GM12878 (cell line): ENCODE measurements around the gene SLC25A41. TPM values are rescaled to one million over a fixed set of nuclear protein-coding genes. Genes with fewer than 3 reads are reported as not detected.
A peak's percentile ranks its signal among the peaks of the same experiment; 100 is the strongest.

Experiments used
- BHLHE40 ChIP-seq, 2 experiments: fragments of 450-650 bp in 1 of 2; IDR thresholded peaks; 2 replicates each; pipeline ENCODE4 v1.6.1; 2011 to 2017; ENCODE audit warnings: low read depth in 2 of 2, borderline replicate concordance in 1 of 2, improper control_type of control experiment in 1 of 2, low read length in 1 of 2, mild to moderate bottlenecking in 1 of 2
- CHD2 ChIP-seq: IDR thresholded peaks from 2 replicates; pipeline ENCODE4 v1.6.1; 2011; ENCODE audit warnings: low read depth, low read length, improper control_type of control experiment, borderline replicate concordance
- DPF2 ChIP-seq: fragments of 450-650 bp; IDR thresholded peaks from 2 replicates; pipeline ENCODE4 v1.6.1; 2017; ENCODE audit warnings: mild to moderate bottlenecking
- EED ChIP-seq: sonication (generic); IDR thresholded peaks from 2 replicates; pipeline ENCODE4 v1.6.1; 2016; ENCODE audit warnings: antibody characterized with exemption, low read depth
- ETV6 ChIP-seq, 2 experiments: fragments of 450-650 bp in 1 of 2; IDR thresholded peaks in 1 of 2; conservative IDR thresholded peaks in 1 of 2; 2 replicates each; pipeline ENCODE4 v1.6.1; 2014; ENCODE audit warnings: antibody characterized with exemption in 1 of 2, borderline replicate concordance in 1 of 2, low read depth in 1 of 2, mild to moderate bottlenecking in 1 of 2, moderate library complexity in 1 of 2
- GABPA ChIP-seq: IDR thresholded peaks from 2 replicates; pipeline ENCODE4 v1.6.1; 2014; ENCODE audit warnings: antibody characterized with exemption, low read depth, mild to moderate bottlenecking, inconsistent platforms
- NR2F1 ChIP-seq: fragments of 450-650 bp; conservative IDR thresholded peaks from 2 replicates; pipeline ENCODE4 v1.6.1; 2017; ENCODE audit warnings: mild to moderate bottlenecking
- PAX8 ChIP-seq: fragments of 450-650 bp; IDR thresholded peaks from 2 replicates; pipeline ENCODE4 v1.6.1; 2017; ENCODE audit warnings: mild to moderate bottlenecking, moderate library complexity
- RAD21 ChIP-seq: IDR thresholded peaks from 2 replicates; pipeline ENCODE4 v1.6.1; 2011; ENCODE audit warnings: mild to moderate bottlenecking, low read depth, low read length, moderate library complexity; ENCODE audit not compliant: insufficient read depth
- RUNX3 ChIP-seq: IDR thresholded peaks from 2 replicates; pipeline ENCODE4 v1.6.1; 2012; ENCODE audit warnings: low read length, inconsistent platforms
- TCF12 ChIP-seq: IDR thresholded peaks from 2 replicates; pipeline ENCODE4 v1.6.1; 2011; ENCODE audit warnings: low read depth, mild to moderate bottlenecking, low read length
- YY1 ChIP-seq: IDR thresholded peaks from 2 replicates; pipeline ENCODE4 v1.6.1; 2011; ENCODE audit warnings: low read depth, mild to moderate bottlenecking, low read length
- ZNF622 ChIP-seq: fragments of 450-650 bp; IDR thresholded peaks from 2 replicates; pipeline ENCODE4 v1.6.1; 2017; ENCODE audit warnings: mild to moderate bottlenecking, inconsistent platforms
- ZSCAN29 ChIP-seq: fragments of 450-650 bp; IDR thresholded peaks from 2 replicates; pipeline ENCODE4 v1.6.1; 2017; ENCODE audit warnings: mild to moderate bottlenecking, moderate library complexity
- polyA plus RNA-seq, 11 experiments: library from polyadenylated mRNA; depleted of rRNA in 4 of 11; unstranded in 6 of 11; stranded (reverse) in 5 of 11; fragments of >200 nt; fragmentation: Nextera tagmentation in 4 of 11; fragmentation: Illumina TruSeq in 1 of 11; extraction: Ambion mirVana in 4 of 11; extraction: Trizol in 1 of 11; gene quantifications; 1 replicate in 1 of 11; 2 replicates in 10 of 11; pipeline versions ENCODE4 v1.2.1 to v1.2.3, GENCODE V29; 2011 to 2016; ENCODE audit warnings: inconsistent platforms in 2 of 11, missing spikeins in 2 of 11, low read depth in 1 of 11
- total RNA-seq, 4 experiments: library from RNA; depleted of rRNA in 3 of 4; stranded (reverse); fragments of >200 nt in 3 of 4; fragmentation: Illumina TruSeq in 1 of 4; extraction: Trizol in 1 of 4; gene quantifications; 2 replicates each; pipeline versions ENCODE4 v1.2.1 to v1.2.3, GENCODE V29; 2013 to 2021
- TF ChIP-seq, protein P1 (sequence below): IDR thresholded peaks from 2 replicates; pipeline ENCODE4 v1.6.1; 2011; ENCODE audit warnings: borderline replicate concordance, low read depth, mild to moderate bottlenecking, moderate library complexity, mixed read lengths, low read length; ENCODE audit not compliant: insufficient read depth; ENCODE audit errors: extremely low read length
- TF ChIP-seq, protein P2 (sequence below): IDR thresholded peaks from 2 replicates; pipeline ENCODE4 v1.6.1; 2012; ENCODE audit warnings: low read depth, low read length, improper control_type of control experiment
- TF ChIP-seq, protein P3 (sequence below): fragments of 450-650 bp; IDR thresholded peaks from 2 replicates; pipeline ENCODE4 v1.6.1; 2017; ENCODE audit warnings: low read depth, mild to moderate bottlenecking, moderate library complexity
- TF ChIP-seq, protein P4 (sequence below): IDR thresholded peaks from 2 replicates; pipeline ENCODE4 v1.6.1; 2011; ENCODE audit warnings: low read depth, mild to moderate bottlenecking, low read length, moderate library complexity, borderline replicate concordance; ENCODE audit errors: extremely low read depth
- TF ChIP-seq, protein P5 (sequence below): IDR thresholded peaks from 2 replicates; pipeline ENCODE4 v1.6.1; 2012; ENCODE audit warnings: improper control_type of control experiment, low read depth, low read length; ENCODE audit not compliant: insufficient replicate concordance

SLC25A41 gene
- total and polyA plus RNA-seq, 10 of the 15 experiments (the other 5 are each of a cell fraction or from before 2014, with no cell fraction given), result 0.23 to 1.2 (median 0.43) TPM; not detected in 2

DNA sequence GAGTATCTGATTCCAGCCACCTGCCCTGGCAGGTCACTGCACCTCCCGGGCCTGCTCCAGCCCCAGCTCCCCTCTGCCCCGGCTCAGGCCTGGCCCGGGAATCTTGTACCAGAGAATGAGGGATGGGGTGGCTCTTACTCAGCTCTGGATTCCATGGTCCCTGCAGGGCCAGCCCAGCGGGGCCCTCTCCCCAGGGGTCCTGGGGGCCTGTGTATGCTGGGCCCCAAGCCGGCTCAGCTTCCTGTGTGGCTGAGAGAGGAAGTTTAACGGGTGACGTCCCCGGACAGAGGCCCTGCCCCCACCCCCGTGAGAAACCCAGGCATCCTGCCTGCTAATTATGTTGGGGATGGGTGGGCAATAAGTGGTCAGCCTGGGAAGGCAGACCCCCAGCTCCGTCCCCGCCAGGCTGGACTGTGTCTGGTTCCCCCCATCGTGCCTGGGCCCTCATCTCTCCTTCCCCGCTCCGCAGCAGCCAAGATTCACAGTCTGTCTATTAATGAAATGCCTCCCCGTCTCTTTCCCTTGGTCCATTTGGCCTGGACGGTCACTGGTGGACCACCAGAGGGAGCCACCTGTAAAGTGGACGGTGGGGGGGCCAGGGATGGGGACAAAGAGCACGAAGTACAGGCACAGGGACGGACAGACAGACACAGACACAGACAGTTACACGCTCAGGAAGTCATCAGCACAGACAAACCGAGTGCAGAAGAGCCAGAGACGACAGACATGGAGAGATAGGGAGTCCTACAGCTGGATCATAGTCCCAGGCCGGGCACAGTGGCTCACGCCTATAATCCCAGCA, 48.2 kb upstream of the SLC25A41 start, which contains the start of gene DENND1C (continued):
- TF ChIP-seq, protein P1, sequence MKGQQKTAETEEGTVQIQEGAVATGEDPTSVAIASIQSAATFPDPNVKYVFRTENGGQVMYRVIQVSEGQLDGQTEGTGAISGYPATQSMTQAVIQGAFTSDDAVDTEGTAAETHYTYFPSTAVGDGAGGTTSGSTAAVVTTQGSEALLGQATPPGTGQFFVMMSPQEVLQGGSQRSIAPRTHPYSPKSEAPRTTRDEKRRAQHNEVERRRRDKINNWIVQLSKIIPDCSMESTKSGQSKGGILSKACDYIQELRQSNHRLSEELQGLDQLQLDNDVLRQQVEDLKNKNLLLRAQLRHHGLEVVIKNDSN, result no peak
- TF ChIP-seq, protein P2, sequence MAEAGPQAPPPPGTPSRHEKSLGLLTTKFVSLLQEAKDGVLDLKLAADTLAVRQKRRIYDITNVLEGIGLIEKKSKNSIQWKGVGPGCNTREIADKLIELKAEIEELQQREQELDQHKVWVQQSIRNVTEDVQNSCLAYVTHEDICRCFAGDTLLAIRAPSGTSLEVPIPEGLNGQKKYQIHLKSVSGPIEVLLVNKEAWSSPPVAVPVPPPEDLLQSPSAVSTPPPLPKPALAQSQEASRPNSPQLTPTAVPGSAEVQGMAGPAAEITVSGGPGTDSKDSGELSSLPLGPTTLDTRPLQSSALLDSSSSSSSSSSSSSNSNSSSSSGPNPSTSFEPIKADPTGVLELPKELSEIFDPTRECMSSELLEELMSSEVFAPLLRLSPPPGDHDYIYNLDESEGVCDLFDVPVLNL, result no peak
- peak; percentile 56 for TF ChIP-seq NR2F1
- TF ChIP-seq ETV6 (conservative IDR thresholded peaks at IDR 0.05 in 1 of 2, IDR thresholded peaks at IDR 0.05 in 1 of 2; ENCODE audit: borderline replicate concordance in 1 of 2, low read depth in 1 of 2), result peak in 1 of 2 experiments; percentile 48; a peak in 1 of 4 replicates
- TF ChIP-seq ZNF622, result no peak
- TF ChIP-seq, protein P3, sequence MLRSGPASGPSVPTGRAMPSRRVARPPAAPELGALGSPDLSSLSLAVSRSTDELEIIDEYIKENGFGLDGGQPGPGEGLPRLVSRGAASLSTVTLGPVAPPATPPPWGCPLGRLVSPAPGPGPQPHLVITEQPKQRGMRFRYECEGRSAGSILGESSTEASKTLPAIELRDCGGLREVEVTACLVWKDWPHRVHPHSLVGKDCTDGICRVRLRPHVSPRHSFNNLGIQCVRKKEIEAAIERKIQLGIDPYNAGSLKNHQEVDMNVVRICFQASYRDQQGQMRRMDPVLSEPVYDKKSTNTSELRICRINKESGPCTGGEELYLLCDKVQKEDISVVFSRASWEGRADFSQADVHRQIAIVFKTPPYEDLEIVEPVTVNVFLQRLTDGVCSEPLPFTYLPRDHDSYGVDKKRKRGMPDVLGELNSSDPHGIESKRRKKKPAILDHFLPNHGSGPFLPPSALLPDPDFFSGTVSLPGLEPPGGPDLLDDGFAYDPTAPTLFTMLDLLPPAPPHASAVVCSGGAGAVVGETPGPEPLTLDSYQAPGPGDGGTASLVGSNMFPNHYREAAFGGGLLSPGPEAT, result 0 out of 2 replicates have a peak, but pooled peaks have one; percentile 32
- TF ChIP-seq RAD21, result peak; percentile 53
- peak; percentile 26; the same call in 1 of the 2 replicates for TF ChIP-seq EED
- TF ChIP-seq, protein P4, sequence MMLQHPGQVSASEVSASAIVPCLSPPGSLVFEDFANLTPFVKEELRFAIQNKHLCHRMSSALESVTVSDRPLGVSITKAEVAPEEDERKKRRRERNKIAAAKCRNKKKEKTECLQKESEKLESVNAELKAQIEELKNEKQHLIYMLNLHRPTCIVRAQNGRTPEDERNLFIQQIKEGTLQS, result no peak
- TF ChIP-seq PAX8, result no peak
- no peak for TF ChIP-seq GABPA
- TF ChIP-seq RUNX3, result peak; percentile 49
- TF ChIP-seq, protein P5, sequence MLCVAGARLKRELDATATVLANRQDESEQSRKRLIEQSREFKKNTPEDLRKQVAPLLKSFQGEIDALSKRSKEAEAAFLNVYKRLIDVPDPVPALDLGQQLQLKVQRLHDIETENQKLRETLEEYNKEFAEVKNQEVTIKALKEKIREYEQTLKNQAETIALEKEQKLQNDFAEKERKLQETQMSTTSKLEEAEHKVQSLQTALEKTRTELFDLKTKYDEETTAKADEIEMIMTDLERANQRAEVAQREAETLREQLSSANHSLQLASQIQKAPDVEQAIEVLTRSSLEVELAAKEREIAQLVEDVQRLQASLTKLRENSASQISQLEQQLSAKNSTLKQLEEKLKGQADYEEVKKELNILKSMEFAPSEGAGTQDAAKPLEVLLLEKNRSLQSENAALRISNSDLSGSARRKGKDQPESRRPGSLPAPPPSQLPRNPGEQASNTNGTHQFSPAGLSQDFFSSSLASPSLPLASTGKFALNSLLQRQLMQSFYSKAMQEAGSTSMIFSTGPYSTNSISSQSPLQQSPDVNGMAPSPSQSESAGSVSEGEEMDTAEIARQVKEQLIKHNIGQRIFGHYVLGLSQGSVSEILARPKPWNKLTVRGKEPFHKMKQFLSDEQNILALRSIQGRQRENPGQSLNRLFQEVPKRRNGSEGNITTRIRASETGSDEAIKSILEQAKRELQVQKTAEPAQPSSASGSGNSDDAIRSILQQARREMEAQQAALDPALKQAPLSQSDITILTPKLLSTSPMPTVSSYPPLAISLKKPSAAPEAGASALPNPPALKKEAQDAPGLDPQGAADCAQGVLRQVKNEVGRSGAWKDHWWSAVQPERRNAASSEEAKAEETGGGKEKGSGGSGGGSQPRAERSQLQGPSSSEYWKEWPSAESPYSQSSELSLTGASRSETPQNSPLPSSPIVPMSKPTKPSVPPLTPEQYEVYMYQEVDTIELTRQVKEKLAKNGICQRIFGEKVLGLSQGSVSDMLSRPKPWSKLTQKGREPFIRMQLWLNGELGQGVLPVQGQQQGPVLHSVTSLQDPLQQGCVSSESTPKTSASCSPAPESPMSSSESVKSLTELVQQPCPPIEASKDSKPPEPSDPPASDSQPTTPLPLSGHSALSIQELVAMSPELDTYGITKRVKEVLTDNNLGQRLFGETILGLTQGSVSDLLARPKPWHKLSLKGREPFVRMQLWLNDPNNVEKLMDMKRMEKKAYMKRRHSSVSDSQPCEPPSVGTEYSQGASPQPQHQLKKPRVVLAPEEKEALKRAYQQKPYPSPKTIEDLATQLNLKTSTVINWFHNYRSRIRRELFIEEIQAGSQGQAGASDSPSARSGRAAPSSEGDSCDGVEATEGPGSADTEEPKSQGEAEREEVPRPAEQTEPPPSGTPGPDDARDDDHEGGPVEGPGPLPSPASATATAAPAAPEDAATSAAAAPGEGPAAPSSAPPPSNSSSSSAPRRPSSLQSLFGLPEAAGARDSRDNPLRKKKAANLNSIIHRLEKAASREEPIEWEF, result no peak
- TF ChIP-seq BHLHE40 (IDR thresholded peaks at IDR 0.05; ENCODE audit: borderline replicate concordance in 1 of 2, low read depth in 2 of 2, low read length in 1 of 2), result peak; percentile 43 to 56; a peak in 2 of 4 replicates
- TF ChIP-seq DPF2, result peak; percentile 62
- TF ChIP-seq CHD2, result peak; percentile 81; the same call in 1 of the 2 replicates
- 0 out of 2 replicates have a peak, but pooled peaks have one; percentile 3 for TF ChIP-seq YY1
- no peak for TF ChIP-seq TCF12
- no peak for TF ChIP-seq ZSCAN29
